PC-3 (cell line): ENCODE data around the gene ONECUT1. TPM values are rescaled to one million over a fixed set of nuclear protein-coding genes. Genes with fewer than 3 reads are reported as not detected.

Source experiments
- ATAC-seq: fragments of 200-7000 bp; cut with Tn5 transposase; 2 replicates; pipeline ENCODE4 v1.9.1; 2020; ENCODE audit warnings: mild to moderate bottlenecking, moderate library complexity
- BruUV-seq: library from RNA; stranded (reverse); fragments of 400-500 nt; replicated peaks from 2 replicates; lab custom pipeline; 2021; lab: Mats Ljungman, UMichigan
- CTCF ChIA-PET: fragments of 300-600 bp; sonication (Branson Sonifier 250); formaldehyde crosslinking; loops from one replicate; lab custom pipeline; 2022; ENCODE audit warnings: antibody characterized with exemption; lab: Charles Lee
- POLR2A ChIA-PET: fragments of 300-600 bp; sonication (Branson Sonifier 250); formaldehyde crosslinking; loops from one replicate; lab custom pipeline; 2022; ENCODE audit warnings: antibody characterized with exemption; ENCODE audit not compliant: unreplicated experiment; lab: Charles Lee
- DNase-seq: peaks from one replicate; pipeline ENCODE4 v3.0.0-alpha.2; 2015
- H2AFZ ChIP-seq: fragments of 300-600 bp; sonication (generic); 2 replicates; pipeline ENCODE4 v1.6.0; 2016; ENCODE audit warnings: antibody characterized with exemption, low read length
- H3F3A ChIP-seq: fragments of 300-600 bp; sonication (generic); one replicate; pipeline ENCODE4 v1.6.0; 2017; ENCODE audit warnings: antibody characterized with exemption, low read length, control low read depth, mild to moderate bottlenecking; ENCODE audit not compliant: unreplicated experiment
- H3K27ac ChIP-seq: fragments of 300-600 bp; sonication (generic); 2 replicates; pipeline ENCODE4 v1.5.1; 2016; ENCODE audit warnings: mild to moderate bottlenecking, low read length
- H3K27me3 ChIP-seq: fragments of 300-600 bp; sonication (generic); 2 replicates; pipeline ENCODE4 v1.6.1; 2016; ENCODE audit warnings: low read length, mixed read lengths
- H3K36me3 ChIP-seq: fragments of 300-600 bp; sonication (generic); 2 replicates; pipeline ENCODE4 v1.6.1; 2016; ENCODE audit warnings: low read depth, mixed run types, low read length, mixed read lengths
- H3K4me1 ChIP-seq: fragments of 300-600 bp; sonication (generic); 2 replicates; pipeline ENCODE4 v1.5.1; 2016; ENCODE audit warnings: low read length; ENCODE audit not compliant: insufficient read depth
- H3K4me2 ChIP-seq: fragments of 300-600 bp; sonication (generic); 2 replicates; pipeline ENCODE4 v1.6.0; 2016; ENCODE audit warnings: low read length
- H3K4me3 ChIP-seq: fragments of 300-600 bp; sonication (generic); 2 replicates; pipeline ENCODE4 v1.5.1; 2016; ENCODE audit warnings: mild to moderate bottlenecking, low read length, mixed read lengths
- H3K79me2 ChIP-seq: fragments of 300-600 bp; sonication (generic); 2 replicates; pipeline ENCODE4 v1.6.1; 2017; ENCODE audit warnings: low read length, mixed read lengths
- H3K9ac ChIP-seq: fragments of 300-600 bp; sonication (generic); 2 replicates; pipeline ENCODE4 v1.6.0; 2016; ENCODE audit warnings: mild to moderate bottlenecking, low read length
- H3K9me2 ChIP-seq: fragments of 300-600 bp; sonication (generic); replicated peaks from 2 replicates; pipeline ENCODE4 v1.6.1; 2016; ENCODE audit warnings: mixed run types, low read length, mixed read lengths
- H3K9me3 ChIP-seq: fragments of 300-600 bp; sonication (generic); 2 replicates; pipeline ENCODE4 v1.6.1; 2016; ENCODE audit warnings: low read length, mixed read lengths
- H4K20me1 ChIP-seq: fragments of 300-600 bp; sonication (generic); 2 replicates; pipeline ENCODE4 v1.6.1; 2016; ENCODE audit warnings: low read length, mixed read lengths
- EZH2 ChIP-seq: fragments of 300-600 bp; sonication (generic); IDR thresholded peaks from one replicate; pipeline ENCODE4 v1.6.1; 2017; ENCODE audit warnings: antibody characterized with exemption, mild to moderate bottlenecking, low read length; ENCODE audit not compliant: unreplicated experiment
- EZH2phosphoT487 ChIP-seq: fragments of 300-600 bp; sonication (generic); IDR thresholded peaks from 2 replicates; pipeline ENCODE4 v1.6.1; 2018; ENCODE audit warnings: mild to moderate bottlenecking, antibody characterized with exemption, low read length, borderline replicate concordance
- intact Hi-C: fragments of 100-400 bp; cut with micrococcal nuclease; formaldehyde crosslinking; loops from 2 replicates; pipeline ENCODE4 v1.9.0; 2023
- total RNA-seq: library from RNA; depleted of rRNA; stranded (reverse); fragments of >200 nt; gene quantifications from 2 replicates; pipeline ENCODE4 v1.2.3, GENCODE V29; 2014
- TF ChIP-seq, protein P1 (sequence below): fragments of 300-600 bp; sonication (generic); conservative IDR thresholded peaks from 2 replicates; pipeline ENCODE4 v1.5.1; 2017; ENCODE audit warnings: antibody characterized with exemption, low read depth, mild to moderate bottlenecking, low read length

ONECUT1 gene
- total RNA-seq, 1 experiment from 2014 or later, result not detected

DNA sequence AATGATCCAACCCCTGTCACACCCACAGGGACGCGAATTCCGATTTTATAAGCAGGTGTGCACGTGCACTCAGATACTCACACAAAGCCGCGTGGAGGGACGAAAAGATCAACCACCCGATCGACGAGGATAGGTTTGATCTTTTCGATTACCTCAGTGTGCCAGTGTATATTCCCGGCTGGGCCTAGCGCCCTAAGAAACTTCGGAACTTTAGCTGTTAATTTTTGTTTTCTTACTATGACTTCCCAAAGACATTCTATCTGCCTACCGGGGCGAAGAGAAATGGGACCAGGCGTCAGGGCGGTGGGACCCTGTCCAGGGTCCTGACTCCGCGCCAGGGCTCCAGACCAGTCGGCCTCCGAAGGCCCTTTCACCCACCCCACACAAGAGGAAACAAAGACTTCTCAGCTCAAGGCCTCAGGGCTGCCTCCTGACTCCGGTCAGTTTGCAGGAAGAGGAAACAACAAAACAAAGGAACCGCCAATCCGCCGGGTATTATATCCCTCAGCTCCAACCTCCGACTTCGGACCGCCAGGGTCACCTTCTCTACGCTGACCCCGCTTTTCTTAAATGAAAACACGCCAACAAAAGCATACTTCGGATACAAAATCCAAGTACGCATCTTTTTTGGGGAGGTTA, 6.8 kb downstream of the ONECUT1 start:
- ChIA-PET POLR2A (no interaction called here), CTCF (no interaction called here)
- H3K27me3 ChIP-seq, result peaks cover 30% of the 10 kb centered on the region
- DNase-seq, result no peak
- intact Hi-C loops, result no loop called here
- no peak for ATAC-seq
- no peaks in the 10 kb centered on the region for H3F3A ChIP-seq
- H3K36me3 ChIP-seq, result no peaks in the 10 kb centered on the region; the same call in 1 of the 2 replicates
- no peaks in the 10 kb centered on the region for H3K9me2 ChIP-seq
- no peaks in the 10 kb centered on the region for H4K20me1 ChIP-seq
- H3K9me3 ChIP-seq, result no peaks in the 10 kb centered on the region
- TF ChIP-seq, protein P1, sequence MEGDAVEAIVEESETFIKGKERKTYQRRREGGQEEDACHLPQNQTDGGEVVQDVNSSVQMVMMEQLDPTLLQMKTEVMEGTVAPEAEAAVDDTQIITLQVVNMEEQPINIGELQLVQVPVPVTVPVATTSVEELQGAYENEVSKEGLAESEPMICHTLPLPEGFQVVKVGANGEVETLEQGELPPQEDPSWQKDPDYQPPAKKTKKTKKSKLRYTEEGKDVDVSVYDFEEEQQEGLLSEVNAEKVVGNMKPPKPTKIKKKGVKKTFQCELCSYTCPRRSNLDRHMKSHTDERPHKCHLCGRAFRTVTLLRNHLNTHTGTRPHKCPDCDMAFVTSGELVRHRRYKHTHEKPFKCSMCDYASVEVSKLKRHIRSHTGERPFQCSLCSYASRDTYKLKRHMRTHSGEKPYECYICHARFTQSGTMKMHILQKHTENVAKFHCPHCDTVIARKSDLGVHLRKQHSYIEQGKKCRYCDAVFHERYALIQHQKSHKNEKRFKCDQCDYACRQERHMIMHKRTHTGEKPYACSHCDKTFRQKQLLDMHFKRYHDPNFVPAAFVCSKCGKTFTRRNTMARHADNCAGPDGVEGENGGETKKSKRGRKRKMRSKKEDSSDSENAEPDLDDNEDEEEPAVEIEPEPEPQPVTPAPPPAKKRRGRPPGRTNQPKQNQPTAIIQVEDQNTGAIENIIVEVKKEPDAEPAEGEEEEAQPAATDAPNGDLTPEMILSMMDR, result no peak
- no peak for TF ChIP-seq EZH2
- H2AFZ ChIP-seq, result no peak overlapping the region
- no peak overlapping the region for H3K4me2 ChIP-seq
- H3K4me1 ChIP-seq, result no peaks in the 10 kb centered on the region
- H3K79me2 ChIP-seq, result no peaks in the 10 kb centered on the region
- no peak overlapping the region for H3K4me3 ChIP-seq
- H3K27ac ChIP-seq, result no peak overlapping the region
- no TSS peak for BruUV-seq
- H3K9ac ChIP-seq, result no peak overlapping the region

DNA sequence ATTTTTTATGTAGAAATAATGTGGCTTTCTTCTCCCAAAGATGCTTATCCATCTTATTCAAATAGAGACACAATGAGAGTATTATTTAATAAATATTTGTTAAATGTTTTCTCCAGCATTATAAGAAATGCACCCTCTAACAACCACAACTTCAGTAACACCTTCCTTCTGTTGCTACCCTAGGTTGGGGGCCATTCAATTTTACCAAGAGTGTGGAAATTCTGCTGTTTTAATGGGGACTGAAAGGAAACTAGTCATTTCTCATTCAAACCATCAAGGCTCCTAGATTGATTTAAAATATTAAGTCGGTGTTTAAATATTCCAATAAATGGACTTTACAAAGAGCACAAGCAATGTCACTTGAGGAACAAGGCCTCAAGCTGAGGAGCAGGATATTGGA, 7.6 kb downstream of the ONECUT1 start:
- Histone ChIP-seq H3K9ac (no peak overlapping the region), H3K4me2 (no peak overlapping the region), H3K36me3 (no peaks in the 10 kb centered on the region; the same call in 1 of the 2 replicates), H3K27me3 (peaks cover 37% of the 10 kb centered on the region), H2AFZ (no peak overlapping the region), H3F3A (no peaks in the 10 kb centered on the region), H3K9me2 (no peaks in the 10 kb centered on the region), H4K20me1 (no peaks in the 10 kb centered on the region), H3K9me3 (no peaks in the 10 kb centered on the region), H3K4me3 (no peak overlapping the region), H3K27ac (no peak overlapping the region), H3K4me1 (no peaks in the 10 kb centered on the region), H3K79me2 (no peaks in the 10 kb centered on the region)
- ATAC-seq (no peak), DNase-seq (no peak)
- ChIA-PET CTCF (no interaction called here), POLR2A (no interaction called here)
- no TSS peak for BruUV-seq
- TF ChIP-seq EZH2phosphoT487, result no peak
- TF ChIP-seq, protein P1, result no peak
- no peak for TF ChIP-seq EZH2
- intact Hi-C loops, result no loop called here

DNA sequence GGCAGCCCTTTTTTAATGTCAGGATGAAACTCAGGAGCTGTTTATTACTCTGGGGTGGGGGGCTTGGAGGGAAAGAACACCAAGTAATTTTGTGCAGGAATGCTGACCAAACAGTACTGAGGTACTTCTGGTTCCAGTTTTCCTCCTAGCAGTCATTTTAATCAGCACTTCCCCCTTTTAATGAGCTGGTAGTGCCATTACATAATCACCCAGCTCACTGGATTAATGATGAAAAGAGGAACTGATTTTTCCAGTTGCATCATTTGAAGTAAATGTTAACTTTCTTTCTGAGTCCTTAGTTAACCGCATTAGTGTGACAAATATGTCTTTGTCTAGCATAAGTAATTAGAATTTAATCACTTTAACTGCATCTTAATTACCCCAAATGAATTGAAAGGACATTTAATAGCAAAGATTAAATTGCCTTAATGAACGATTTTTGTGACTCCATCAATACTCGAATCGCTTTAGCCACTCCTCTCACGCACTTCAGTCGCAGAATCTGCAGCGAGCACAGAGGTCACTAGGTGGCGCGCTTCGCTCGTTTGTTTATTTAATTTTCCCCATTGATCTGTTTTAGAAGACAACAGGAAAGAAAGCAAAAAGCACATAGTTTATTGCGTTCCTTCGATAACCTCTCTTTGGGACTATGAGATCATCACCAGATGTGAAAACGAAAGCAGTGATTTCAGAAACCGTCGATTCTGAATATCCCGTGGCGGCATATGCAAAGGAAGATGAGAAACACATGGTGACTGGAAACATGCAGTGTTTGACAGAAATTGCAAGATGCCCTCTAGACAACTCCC, 9.8 kb downstream of the ONECUT1 start:
- POLR2A ChIA-PET, result no interaction called here

More for the DNA sequence above, 9.8 kb downstream of the ONECUT1 start:
- Histone ChIP-seq H3K9ac (no peak overlapping the region), H3K27ac (no peak overlapping the region), H3K4me1 (no peaks in the 10 kb centered on the region), H3K9me2 (no peaks in the 10 kb centered on the region), H3K27me3 (peaks cover 59% of the 10 kb centered on the region), H2AFZ (no peak overlapping the region), H3F3A (no peaks in the 10 kb centered on the region), H3K9me3 (no peaks in the 10 kb centered on the region), H3K4me3 (no peak overlapping the region), H3K4me2 (peak overlapping the region; percentile 8; the same call in 1 of the 2 replicates), H3K36me3 (no peaks in the 10 kb centered on the region; the same call in 1 of the 2 replicates), H4K20me1 (no peaks in the 10 kb centered on the region), H3K79me2 (no peaks in the 10 kb centered on the region)
- DNase-seq (peak; percentile 76), ATAC-seq (peak; percentile 53)
- CTCF ChIA-PET, result no interaction called here
- TF ChIP-seq, protein P1, result peak; percentile 94
- TF ChIP-seq EZH2phosphoT487 (no peak), EZH2 (no peak)
- BruUV-seq, result no TSS peak
- intact Hi-C loops, result loop anchor here (2.0 kb wide), 1 partner anchor 416 kb away; no protein-coding TSS in a partner anchor
